H1 (cell line): ENCODE results near the gene SPTBN4. TPM values are rescaled to one million over a fixed set of nuclear protein-coding genes. Genes with fewer than 3 reads are reported as not detected.

Experiments used
- ATF2 ChIP-seq: IDR thresholded peaks from 2 replicates; pipeline ENCODE4 v1.6.1; 2012; ENCODE audit warnings: low read length, inconsistent platforms
- CREB1 ChIP-seq: IDR thresholded peaks from 2 replicates; pipeline ENCODE4 v1.6.1; 2012; ENCODE audit warnings: inconsistent platforms
- polyA plus RNA-seq, 7 experiments: library from polyadenylated mRNA; depleted of rRNA in 3 of 7; stranded (reverse) in 5 of 7; unstranded in 2 of 7; fragments of >200 nt in 5 of 7; fragments of 200-250 nt in 2 of 7; gene quantifications; 1 replicate in 5 of 7; 2 replicates in 1 of 7; 4 replicates in 1 of 7; pipeline versions ENCODE4 v1.2.1 to v1.2.3, GENCODE V29; 2011 to 2013; ENCODE audit warnings: missing spikeins in 2 of 7, mixed read lengths in 2 of 7
- total RNA-seq: library from RNA; stranded (reverse); fragmentation: NEBNext Ultra II Directional; extraction: Animal tissue kit (Norgen Biotek cat#: 25700); gene quantifications from 2 replicates; pipeline ENCODE4 v1.2.1, GENCODE V29; 2021

Gene SPTBN4
- total and polyA plus RNA-seq, 2 of the 8 experiments (the other 6 are each of a cell fraction or from before 2014, with no cell fraction given) = 1.9 to 3.0 TPM

GRCh38 chr19:40598121-40598917 is 131.5 kb downstream of the SPTBN4 start (continued):
- TF ChIP-seq ATF2 = no peak
- peak; percentile 8 for TF ChIP-seq CREB1
